Right lobe of liver (tissue), 4 donors: ENCODE results near the gene TSPAN12.

ENCODE experiments used
- POLR2A ChIP-seq: fragments of 450-650 bp; IDR thresholded peaks from one replicate; pipeline ENCODE4 v1.6.1; 2017; ENCODE audit warnings: antibody characterized with exemption, mild to moderate bottlenecking
- TF ChIP-seq, protein P1 (sequence below), 4 donors: fragments of 200-600 bp in 3 of 4; fragments of 450-650 bp in 1 of 4; IDR thresholded peaks; one replicate each; pipeline versions ENCODE4 v1.5.1 to v1.8.0; 2016 to 2022; ENCODE audit warnings: antibody characterized with exemption in 4 of 4, mild to moderate bottlenecking in 2 of 4
- donor health status: DM: no; HTN: no; CAD: no.
- donor health status: DM: no; HTN: no; CAD: no.
- donor health status: DM: no; HTN: yes; CAD: no.

DNA sequence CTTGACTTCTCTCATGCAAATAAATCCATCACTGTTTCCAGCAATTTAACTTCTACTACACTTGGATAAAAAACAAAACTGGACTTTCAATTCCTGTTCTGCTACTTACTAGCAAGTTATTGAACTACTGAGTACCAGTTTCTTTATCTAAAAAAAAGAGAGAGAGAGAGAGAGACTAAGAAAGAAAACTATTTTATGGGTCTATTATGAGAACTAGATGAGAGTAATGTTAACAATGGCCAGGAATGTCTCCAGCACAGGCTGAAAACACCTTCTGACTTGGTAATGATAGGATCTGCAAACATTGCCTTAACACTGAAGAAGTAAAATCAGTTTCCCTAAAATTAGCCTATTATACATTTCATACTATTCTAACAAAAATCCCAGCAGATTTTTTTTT lies 5.2 kb downstream of the TSPAN12 start:
- TF ChIP-seq, protein P1, sequence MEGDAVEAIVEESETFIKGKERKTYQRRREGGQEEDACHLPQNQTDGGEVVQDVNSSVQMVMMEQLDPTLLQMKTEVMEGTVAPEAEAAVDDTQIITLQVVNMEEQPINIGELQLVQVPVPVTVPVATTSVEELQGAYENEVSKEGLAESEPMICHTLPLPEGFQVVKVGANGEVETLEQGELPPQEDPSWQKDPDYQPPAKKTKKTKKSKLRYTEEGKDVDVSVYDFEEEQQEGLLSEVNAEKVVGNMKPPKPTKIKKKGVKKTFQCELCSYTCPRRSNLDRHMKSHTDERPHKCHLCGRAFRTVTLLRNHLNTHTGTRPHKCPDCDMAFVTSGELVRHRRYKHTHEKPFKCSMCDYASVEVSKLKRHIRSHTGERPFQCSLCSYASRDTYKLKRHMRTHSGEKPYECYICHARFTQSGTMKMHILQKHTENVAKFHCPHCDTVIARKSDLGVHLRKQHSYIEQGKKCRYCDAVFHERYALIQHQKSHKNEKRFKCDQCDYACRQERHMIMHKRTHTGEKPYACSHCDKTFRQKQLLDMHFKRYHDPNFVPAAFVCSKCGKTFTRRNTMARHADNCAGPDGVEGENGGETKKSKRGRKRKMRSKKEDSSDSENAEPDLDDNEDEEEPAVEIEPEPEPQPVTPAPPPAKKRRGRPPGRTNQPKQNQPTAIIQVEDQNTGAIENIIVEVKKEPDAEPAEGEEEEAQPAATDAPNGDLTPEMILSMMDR (IDR thresholded peaks at IDR 0.05): no peak
- no peak for TF ChIP-seq POLR2A
